ENCODE measurements around the gene SORCS3.

DNA sequence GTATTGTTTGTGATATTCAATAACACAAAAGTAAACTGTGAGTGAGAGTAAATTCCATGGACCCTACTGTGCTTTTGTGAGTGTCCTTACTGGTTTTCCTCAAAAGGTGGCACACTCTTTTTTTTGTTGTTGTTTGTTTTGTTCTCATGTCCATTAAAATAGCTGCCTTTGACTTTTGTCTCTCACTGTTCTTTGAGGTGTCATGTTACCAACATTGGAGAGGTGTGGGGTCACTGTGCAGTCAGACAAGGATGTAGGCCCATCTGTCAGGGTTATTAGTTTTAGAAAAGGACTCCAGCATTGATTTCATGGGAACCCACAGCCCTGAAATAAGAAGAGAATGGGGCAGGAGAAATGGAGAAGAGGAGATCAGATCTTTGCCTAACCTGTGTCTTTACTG, 383.1 kb downstream of the SORCS3 start:
- TF ChIP-seq, protein P1, sequence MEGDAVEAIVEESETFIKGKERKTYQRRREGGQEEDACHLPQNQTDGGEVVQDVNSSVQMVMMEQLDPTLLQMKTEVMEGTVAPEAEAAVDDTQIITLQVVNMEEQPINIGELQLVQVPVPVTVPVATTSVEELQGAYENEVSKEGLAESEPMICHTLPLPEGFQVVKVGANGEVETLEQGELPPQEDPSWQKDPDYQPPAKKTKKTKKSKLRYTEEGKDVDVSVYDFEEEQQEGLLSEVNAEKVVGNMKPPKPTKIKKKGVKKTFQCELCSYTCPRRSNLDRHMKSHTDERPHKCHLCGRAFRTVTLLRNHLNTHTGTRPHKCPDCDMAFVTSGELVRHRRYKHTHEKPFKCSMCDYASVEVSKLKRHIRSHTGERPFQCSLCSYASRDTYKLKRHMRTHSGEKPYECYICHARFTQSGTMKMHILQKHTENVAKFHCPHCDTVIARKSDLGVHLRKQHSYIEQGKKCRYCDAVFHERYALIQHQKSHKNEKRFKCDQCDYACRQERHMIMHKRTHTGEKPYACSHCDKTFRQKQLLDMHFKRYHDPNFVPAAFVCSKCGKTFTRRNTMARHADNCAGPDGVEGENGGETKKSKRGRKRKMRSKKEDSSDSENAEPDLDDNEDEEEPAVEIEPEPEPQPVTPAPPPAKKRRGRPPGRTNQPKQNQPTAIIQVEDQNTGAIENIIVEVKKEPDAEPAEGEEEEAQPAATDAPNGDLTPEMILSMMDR (IDR thresholded peaks at IDR 0.05): no peak
- TF ChIP-seq POLR2A (IDR thresholded peaks at IDR 0.05): no peak

All from esophagus squamous epithelium (tissue), 4 donors.